Measurements from ENCODE around the gene MAPK6. TPM values are rescaled to one million over a fixed set of nuclear protein-coding genes. Genes with fewer than 3 reads are reported as not detected.

The MAPK6 gene
- 39.8 and 45.4 TPM in 2 replicates for total RNA-seq (2014; rRNA removed; shearing (Covaris generic))

GRCh38 chr15:52018693-52019393 lies at the start of gene MAPK6:
Gene MAPK6, plus strand, starts transcription at chr15:52019219. Its CDS starts 27,242 bp downstream, at chr15:52046461.

GRCh38 chr15:51971375-51972133 lies 47.5 kb upstream of the MAPK6 start, which contains the start of gene LEO1:
Gene LEO1, minus strand, starts transcription at chr15:51971778. Its CDS starts 33 bp downstream, at chr15:51971745.

Other genes with a start within 250 kb of the MAPK6 start
- gene TMOD3, start 189.6 kb upstream of the MAPK6 start, total RNA-seq (2014; rRNA removed; shearing (Covaris generic)), result 35.2 and 44.1 TPM in 2 replicates
- gene LEO1, start 47.4 kb upstream of the MAPK6 start, total RNA-seq (2014; rRNA removed; shearing (Covaris generic)), result 44.9 and 46.8 TPM in 2 replicates
- 0.45 TPM in 1 of 2 replicates, not detected in the other for gene BCL2L10, start 93.6 kb downstream of the MAPK6 start, total RNA-seq (2014; rRNA removed; shearing (Covaris generic))
- gene GNB5, start 172.2 kb downstream of the MAPK6 start, total RNA-seq (2014; rRNA removed; shearing (Covaris generic)), result 44.6 and 45.6 TPM in 2 replicates